ENCODE data around the gene SPRED2. TPM values are rescaled to one million over a fixed set of nuclear protein-coding genes. Genes with fewer than 3 reads are reported as not detected.
A peak's percentile ranks its signal among the peaks of the same experiment; 100 is the strongest.

Gene SPRED2
- total RNA-seq, 1 donor from 2014 or later = 18.4 TPM

DNA sequence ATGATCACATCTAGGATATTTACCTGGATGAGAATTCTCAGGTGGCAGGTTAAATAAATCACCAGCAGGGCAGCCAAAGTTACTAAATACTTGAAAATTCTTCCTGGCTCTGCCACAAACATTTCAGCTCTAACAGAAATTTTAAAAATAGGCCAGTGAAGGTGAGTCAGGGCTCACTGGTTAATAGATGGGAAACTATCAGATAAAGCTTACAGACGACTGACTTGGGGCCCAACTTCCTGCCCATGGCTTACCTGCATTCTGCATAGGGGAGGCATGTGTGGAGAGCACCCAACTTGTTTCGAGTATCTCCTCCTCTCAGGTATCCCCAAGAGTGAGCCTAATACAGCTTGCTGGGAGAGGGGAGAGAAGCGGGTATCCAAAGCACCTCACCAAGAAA lies 57.8 kb downstream of the SPRED2 start:
- peak overlapping the region; percentile 1 for H3K27ac ChIP-seq
- no peak for DNase-seq (ENCODE audit: extremely low spot score in 2 of 2)
- H3K27me3 ChIP-seq = no peaks in the 10 kb centered on the region
- peaks cover 18% of the 10 kb centered on the region for H3K4me1 ChIP-seq
- no peak for TF ChIP-seq POLR2AphosphoS5 (IDR thresholded peaks at IDR 0.05; ENCODE audit: insufficient read depth in 1 of 2, low read depth in 1 of 2)
- TF ChIP-seq POLR2A (IDR thresholded peaks at IDR 0.05) = no peak
- intact Hi-C loops (cut with DNase I) = no loop called here
- H3K4me3 ChIP-seq = no peak overlapping the region
- H3K36me3 ChIP-seq = no peaks in the 10 kb centered on the region
- H3K9me3 ChIP-seq = no peaks in the 10 kb centered on the region

DNA sequence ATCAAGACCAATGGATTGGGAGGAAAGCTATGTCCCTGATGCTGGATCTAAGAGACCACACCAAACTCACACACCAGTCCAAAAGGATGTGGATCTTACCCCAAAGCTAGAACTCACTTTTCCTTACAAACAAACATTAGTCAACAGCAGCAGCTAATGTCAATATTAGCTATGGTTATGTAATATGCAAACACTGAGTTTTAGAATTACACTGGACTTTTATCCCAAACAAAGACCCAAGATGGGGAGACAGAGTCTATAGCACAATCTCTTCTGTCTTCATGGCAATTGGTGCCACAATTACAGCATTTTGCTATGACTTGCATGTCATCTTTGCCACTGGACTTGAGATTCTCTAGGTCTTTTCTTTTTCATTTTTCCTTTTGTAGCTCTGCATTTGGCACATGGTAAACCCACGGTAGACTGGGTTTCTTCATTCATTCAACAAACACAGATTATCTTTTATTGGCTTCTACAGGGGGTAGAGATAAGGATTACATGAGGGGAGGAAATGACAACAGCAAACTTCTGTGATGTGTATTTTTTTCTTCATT lies 59.0 kb downstream of the SPRED2 start:
- no peaks in the 10 kb centered on the region for H3K36me3 ChIP-seq
- intact Hi-C loops (cut with DNase I) = no loop called here
- DNase-seq (ENCODE audit: extremely low spot score in 2 of 2) = no peak
- TF ChIP-seq, protein P1, sequence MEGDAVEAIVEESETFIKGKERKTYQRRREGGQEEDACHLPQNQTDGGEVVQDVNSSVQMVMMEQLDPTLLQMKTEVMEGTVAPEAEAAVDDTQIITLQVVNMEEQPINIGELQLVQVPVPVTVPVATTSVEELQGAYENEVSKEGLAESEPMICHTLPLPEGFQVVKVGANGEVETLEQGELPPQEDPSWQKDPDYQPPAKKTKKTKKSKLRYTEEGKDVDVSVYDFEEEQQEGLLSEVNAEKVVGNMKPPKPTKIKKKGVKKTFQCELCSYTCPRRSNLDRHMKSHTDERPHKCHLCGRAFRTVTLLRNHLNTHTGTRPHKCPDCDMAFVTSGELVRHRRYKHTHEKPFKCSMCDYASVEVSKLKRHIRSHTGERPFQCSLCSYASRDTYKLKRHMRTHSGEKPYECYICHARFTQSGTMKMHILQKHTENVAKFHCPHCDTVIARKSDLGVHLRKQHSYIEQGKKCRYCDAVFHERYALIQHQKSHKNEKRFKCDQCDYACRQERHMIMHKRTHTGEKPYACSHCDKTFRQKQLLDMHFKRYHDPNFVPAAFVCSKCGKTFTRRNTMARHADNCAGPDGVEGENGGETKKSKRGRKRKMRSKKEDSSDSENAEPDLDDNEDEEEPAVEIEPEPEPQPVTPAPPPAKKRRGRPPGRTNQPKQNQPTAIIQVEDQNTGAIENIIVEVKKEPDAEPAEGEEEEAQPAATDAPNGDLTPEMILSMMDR (IDR thresholded peaks at IDR 0.05) = no peak
- TF ChIP-seq POLR2A (IDR thresholded peaks at IDR 0.05) (no peak), POLR2AphosphoS5 (IDR thresholded peaks at IDR 0.05; ENCODE audit: insufficient read depth in 1 of 2, low read depth in 1 of 2) (no peak)
- peaks cover 13% of the 10 kb centered on the region for H3K4me1 ChIP-seq
- no peak overlapping the region for H3K27ac ChIP-seq
- no peaks in the 10 kb centered on the region for H3K9me3 ChIP-seq
- H3K4me3 ChIP-seq = no peak overlapping the region
- H3K27me3 ChIP-seq = no peaks in the 10 kb centered on the region

DNA sequence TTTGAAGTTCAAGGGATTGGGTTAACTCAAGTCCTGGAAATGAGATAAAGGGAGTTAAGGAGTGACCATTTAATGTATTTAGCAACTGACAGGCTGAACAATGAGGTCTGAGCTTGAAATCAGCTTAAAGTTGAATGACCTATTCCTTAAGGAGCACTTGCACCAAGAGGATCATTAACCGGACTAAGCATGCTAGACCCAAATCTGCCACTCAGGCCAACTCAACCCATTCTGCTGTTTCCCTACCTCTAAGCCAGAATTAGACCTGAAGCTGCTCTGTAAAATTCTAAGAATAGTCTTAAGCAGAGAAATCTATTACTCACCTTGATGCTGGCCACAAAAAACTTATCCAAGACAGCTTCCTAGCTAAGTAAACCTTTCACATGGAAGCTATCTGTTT lies 59.8 kb downstream of the SPRED2 start:
- no peak overlapping the region for H3K4me3 ChIP-seq
- TF ChIP-seq, protein P1 (IDR thresholded peaks at IDR 0.05) = no peak
- TF ChIP-seq POLR2AphosphoS5 (IDR thresholded peaks at IDR 0.05; ENCODE audit: insufficient read depth in 1 of 2, low read depth in 1 of 2) (no peak), POLR2A (IDR thresholded peaks at IDR 0.05) (no peak)
- peaks cover 13% of the 10 kb centered on the region for H3K4me1 ChIP-seq
- intact Hi-C loops (cut with DNase I) = no loop called here
- no peak overlapping the region for H3K27ac ChIP-seq
- no peaks in the 10 kb centered on the region for H3K27me3 ChIP-seq
- DNase-seq (ENCODE audit: extremely low spot score in 2 of 2) = no peak
- no peaks in the 10 kb centered on the region for H3K9me3 ChIP-seq
- H3K36me3 ChIP-seq = no peaks in the 10 kb centered on the region

DNA sequence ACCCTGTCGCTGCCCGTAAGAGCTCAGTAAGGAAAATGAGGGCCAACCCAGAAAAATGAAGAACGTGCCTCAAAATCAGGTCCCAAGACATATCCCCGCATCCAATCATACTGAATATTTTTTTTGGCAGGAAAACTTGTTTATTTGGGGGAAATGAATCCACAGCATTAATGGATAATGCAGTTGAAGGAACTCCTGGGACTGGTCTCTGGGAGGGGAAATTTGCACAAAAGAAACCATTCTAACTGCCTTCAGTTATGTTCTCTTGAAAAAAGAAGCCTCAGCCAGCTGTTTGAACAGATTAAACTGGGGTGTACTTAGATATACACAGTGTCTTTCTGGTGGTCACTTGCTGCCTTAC lies 61.3 kb downstream of the SPRED2 start:
- Histone ChIP-seq H3K9me3 (no peaks in the 10 kb centered on the region), H3K4me1 (peaks cover 24% of the 10 kb centered on the region), H3K36me3 (no peaks in the 10 kb centered on the region), H3K27me3 (no peaks in the 10 kb centered on the region), H3K4me3 (no peak overlapping the region), H3K27ac (no peak overlapping the region)
- TF ChIP-seq POLR2A (IDR thresholded peaks at IDR 0.05) (no peak), POLR2AphosphoS5 (IDR thresholded peaks at IDR 0.05; ENCODE audit: insufficient read depth in 1 of 2, low read depth in 1 of 2) (no peak)
- TF ChIP-seq, protein P1 (IDR thresholded peaks at IDR 0.05) = no peak
- intact Hi-C loops (cut with DNase I) = no loop called here
- DNase-seq (ENCODE audit: extremely low spot score in 2 of 2) = no peak

DNA sequence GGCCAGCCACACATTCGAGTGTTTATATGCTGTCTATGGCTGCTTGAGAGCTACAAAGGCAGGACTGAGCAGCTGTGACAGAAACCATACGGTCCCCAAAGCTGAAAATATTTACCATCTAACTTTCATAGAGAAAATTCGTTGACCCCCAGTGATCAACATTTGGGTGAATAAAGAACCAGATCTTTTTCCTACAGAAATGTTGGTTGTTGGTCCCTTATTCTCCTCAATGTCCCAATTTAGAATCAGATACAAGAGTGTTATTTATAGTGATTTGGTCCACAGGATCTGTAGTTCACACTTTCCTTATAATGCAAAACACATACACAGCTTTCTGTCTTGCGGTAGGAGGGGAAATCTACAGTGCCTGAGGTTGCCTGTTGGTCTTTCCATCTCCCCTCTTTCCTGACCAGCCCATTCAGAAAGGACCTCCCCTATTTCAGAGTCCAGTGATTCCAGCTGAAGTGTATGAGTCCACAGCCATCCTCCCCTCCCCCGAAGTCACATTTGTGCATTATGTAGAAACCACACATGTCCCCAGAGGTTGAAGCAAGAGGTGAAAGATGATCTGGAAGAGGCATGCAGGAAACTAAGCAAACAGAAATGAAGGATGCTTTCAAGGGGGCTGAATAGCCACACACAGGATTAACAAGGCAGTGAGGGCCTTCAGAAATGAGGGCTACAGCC lies 61.9 kb downstream of the SPRED2 start:
- no peak for TF ChIP-seq POLR2AphosphoS5 (IDR thresholded peaks at IDR 0.05; ENCODE audit: insufficient read depth in 1 of 2, low read depth in 1 of 2)
- TF ChIP-seq, protein P1 (IDR thresholded peaks at IDR 0.05) = no peak
- no peak for TF ChIP-seq POLR2A (IDR thresholded peaks at IDR 0.05)
- Histone ChIP-seq H3K36me3 (no peaks in the 10 kb centered on the region), H3K27ac (no peak overlapping the region), H3K4me1 (peaks cover 29% of the 10 kb centered on the region), H3K27me3 (no peaks in the 10 kb centered on the region), H3K4me3 (no peak overlapping the region), H3K9me3 (no peaks in the 10 kb centered on the region)
- DNase-seq (ENCODE audit: extremely low spot score in 2 of 2) = no peak
- intact Hi-C loops (cut with DNase I) = no loop called here

All from vagina (tissue), 2 donors.